IMR-90 (cell line): Measurements from ENCODE around the gene HSH2D. TPM values are rescaled to one million over a fixed set of nuclear protein-coding genes. Genes with fewer than 3 reads are reported as not detected.

Experiments used
- ATAC-seq: fragments of 200-7000 bp; cut with Tn5 transposase; 2 replicates; pipeline ENCODE4 v1.9.1; 2020; ENCODE audit warnings: low read depth, mild to moderate bottlenecking, moderate library complexity
- BruUV-seq: library from RNA; stranded (reverse); fragments of 400-500 nt; replicated peaks from 2 replicates; lab custom pipeline; 2021; lab: Mats Ljungman, UMichigan
- CTCF ChIA-PET: fragments of 300-600 bp; formaldehyde crosslinking; extraction: SDS; loops from one replicate; lab custom pipeline; 2021; ENCODE audit warnings: antibody characterized with exemption; lab: Yijun Ruan, JAX
- POLR2A ChIA-PET: fragments of 300-600 bp; sonication (Branson Sonifier 250); formaldehyde crosslinking; loops from one replicate; lab custom pipeline; 2022; ENCODE audit warnings: antibody characterized with exemption; ENCODE audit not compliant: unreplicated experiment; lab: Charles Lee
- DNase-seq: peaks from one replicate; pipeline ENCODE4 v3.0.0; 2013
- H2AFZ ChIP-seq: replicated peaks from 2 replicates; pipeline ENCODE3; 2013; ENCODE audit warnings: low read length, mild to moderate bottlenecking; ENCODE audit not compliant: poor library complexity
- H2AK5ac ChIP-seq: 2 replicates; pipeline ENCODE4 v1.6.1; 2013; ENCODE audit warnings: low read depth, low read length, inconsistent platforms
- H2AK9ac ChIP-seq: replicated peaks from 2 replicates; pipeline ENCODE3; 2013; ENCODE audit warnings: mild to moderate bottlenecking, low read depth, low read length, moderate library complexity; ENCODE audit not compliant: poor library complexity
- H2BK120ac ChIP-seq: 2 replicates; pipeline ENCODE4 v1.6.1; 2013; ENCODE audit warnings: low read depth, low read length, inconsistent platforms
- H2BK15ac ChIP-seq: 3 replicates; pipeline ENCODE4 v1.6.1; 2013; ENCODE audit warnings: low read depth, low read length, inconsistent platforms
- H2BK20ac ChIP-seq: 2 replicates; pipeline ENCODE4 v1.6.1; 2013; ENCODE audit warnings: low read depth, mild to moderate bottlenecking, inconsistent platforms, low read length, moderate library complexity
- H2BK5ac ChIP-seq: 2 replicates; pipeline ENCODE4 v1.6.1; 2013; ENCODE audit warnings: mild to moderate bottlenecking, low read depth, low read length, inconsistent platforms; ENCODE audit not compliant: poor library complexity, severe bottlenecking
- H3K14ac ChIP-seq: replicated peaks from 2 replicates; pipeline ENCODE4 v1.6.1; 2013; ENCODE audit warnings: low read depth, low read length, inconsistent platforms
- H3K18ac ChIP-seq: 2 replicates; pipeline ENCODE4 v1.6.1; 2013; ENCODE audit warnings: low read depth, low read length, control low read depth
- H3K23ac ChIP-seq: 2 replicates; pipeline ENCODE4 v1.6.1; 2013; ENCODE audit warnings: low read depth, low read length, inconsistent platforms
- H3K27ac ChIP-seq: 2 replicates; pipeline ENCODE4 v1.5.1; 2013; ENCODE audit warnings: mild to moderate bottlenecking, control low read depth, low read length; ENCODE audit not compliant: insufficient read depth
- H3K27me3 ChIP-seq: 2 replicates; pipeline ENCODE4 v1.6.1; 2013; ENCODE audit warnings: low read length; ENCODE audit not compliant: control insufficient read depth, insufficient read depth
- H3K36me3 ChIP-seq: 2 replicates; pipeline ENCODE4 v1.6.1; 2013; ENCODE audit warnings: low read length, mixed read lengths; ENCODE audit not compliant: control insufficient read depth, insufficient read depth
- H3K4ac ChIP-seq: 2 replicates; pipeline ENCODE4 v1.6.1; 2013; ENCODE audit warnings: low read depth, low read length, inconsistent platforms
- H3K4me1 ChIP-seq: 2 replicates; pipeline ENCODE4 v1.6.1; 2013; ENCODE audit warnings: low read length, mixed read lengths; ENCODE audit not compliant: control insufficient read depth, insufficient read depth
- H3K4me2 ChIP-seq: 2 replicates; pipeline ENCODE4 v1.6.1; 2013; ENCODE audit warnings: low read depth, mild to moderate bottlenecking, control low read depth, low read length, moderate library complexity
- H3K4me3 ChIP-seq: 2 replicates; pipeline ENCODE4 v1.5.1; 2013; ENCODE audit warnings: low read depth, mild to moderate bottlenecking, control low read depth, low read length, moderate library complexity; ENCODE audit not compliant: insufficient read depth
- H3K56ac ChIP-seq: 2 replicates; pipeline ENCODE4 v1.6.1; 2013; ENCODE audit warnings: low read length, inconsistent platforms; ENCODE audit not compliant: insufficient read depth; ENCODE audit errors: extremely low read depth
- H3K79me1 ChIP-seq, 2 experiments: 2 replicates each; pipeline ENCODE4 v1.6.1; 2013; ENCODE audit warnings: low read length in 2 of 2, inconsistent platforms in 1 of 2, low read depth in 1 of 2
- H3K9ac ChIP-seq: 2 replicates; pipeline ENCODE4 v1.6.1; 2013; ENCODE audit warnings: low read depth, low read length, control low read depth
- H3K9me1 ChIP-seq: 2 replicates; pipeline ENCODE4 v1.6.1; 2013; ENCODE audit warnings: low read length, inconsistent platforms; ENCODE audit not compliant: insufficient read depth
- H3K9me3 ChIP-seq: 2 replicates; pipeline ENCODE4 v1.6.1; 2013; ENCODE audit warnings: low read length; ENCODE audit not compliant: control insufficient read depth, insufficient read depth
- H4K20me1 ChIP-seq: 2 replicates; pipeline ENCODE4 v1.6.1; 2013; ENCODE audit warnings: low read length, inconsistent platforms; ENCODE audit not compliant: insufficient read depth
- H4K5ac ChIP-seq: 2 replicates; pipeline ENCODE4 v1.6.1; 2013; ENCODE audit warnings: mild to moderate bottlenecking, low read depth, low read length, control low read depth
- H4K8ac ChIP-seq, 2 experiments: 2 replicates each; pipeline ENCODE4 v1.6.1; 2013; ENCODE audit warnings: low read depth in 2 of 2, low read length in 2 of 2, control low read depth in 1 of 2, inconsistent platforms in 1 of 2
- H4K91ac ChIP-seq: 2 replicates; pipeline ENCODE4 v1.6.1; 2013; ENCODE audit warnings: low read depth, low read length, inconsistent platforms; ENCODE audit not compliant: insufficient read depth
- BHLHE40 ChIP-seq: fragments of 150-350 bp; IDR thresholded peaks from 2 replicates; pipeline ENCODE4 v1.6.1; 2016; ENCODE audit warnings: mild to moderate bottlenecking, low read depth, low read length
- CEBPB ChIP-seq: IDR thresholded peaks from 2 replicates; pipeline ENCODE4 v1.6.1; 2012; ENCODE audit warnings: low read depth, low read length, improper control_type of control experiment
- CHD1 ChIP-seq: IDR thresholded peaks from 2 replicates; pipeline ENCODE4 v1.6.1; 2012; ENCODE audit warnings: low read depth, low read length, improper control_type of control experiment
- FOS ChIP-seq: fragments of 150-350 bp; IDR thresholded peaks from 2 replicates; pipeline ENCODE4 v1.6.1; 2016; ENCODE audit warnings: low read depth, low read length
- MAFK ChIP-seq: IDR thresholded peaks from 2 replicates; pipeline ENCODE4 v1.6.1; 2012; ENCODE audit warnings: low read depth, low read length, improper control_type of control experiment
- MAZ ChIP-seq: IDR thresholded peaks from 2 replicates; pipeline ENCODE4 v1.6.1; 2012; ENCODE audit warnings: low read depth, mild to moderate bottlenecking, low read length, improper control_type of control experiment, moderate library complexity, borderline replicate concordance
- MXI1 ChIP-seq: IDR thresholded peaks from 2 replicates; pipeline ENCODE4 v1.6.1; 2012; ENCODE audit warnings: low read depth, mild to moderate bottlenecking, low read length, moderate library complexity, borderline replicate concordance
- NFE2L2 ChIP-seq: fragments of 150-350 bp; IDR thresholded peaks from 2 replicates; pipeline ENCODE4 v1.6.1; 2016; ENCODE audit warnings: low read depth, mild to moderate bottlenecking, low read length
- POLR2A ChIP-seq: IDR thresholded peaks from 2 replicates; pipeline ENCODE4 v1.6.1; 2012; ENCODE audit warnings: mild to moderate bottlenecking, low read depth, low read length
- RAD21 ChIP-seq: IDR thresholded peaks from 2 replicates; pipeline ENCODE4 v1.6.1; 2012; ENCODE audit warnings: low read length, improper control_type of control experiment
- RCOR1 ChIP-seq: IDR thresholded peaks from 2 replicates; pipeline ENCODE4 v1.6.1; 2012; ENCODE audit warnings: mild to moderate bottlenecking, low read length, improper control_type of control experiment; ENCODE audit not compliant: insufficient replicate concordance
- RFX5 ChIP-seq: IDR thresholded peaks from 2 replicates; pipeline ENCODE4 v1.8.0; 2012; ENCODE audit warnings: low read depth, mild to moderate bottlenecking, low read length, moderate library complexity
- SMC3 ChIP-seq: fragments of 150-350 bp; IDR thresholded peaks from 2 replicates; pipeline ENCODE4 v1.6.1; 2016; ENCODE audit warnings: low read depth, mild to moderate bottlenecking, antibody characterized with exemption, low read length, moderate library complexity
- WGBS, 2 experiments: methylation state at CpG; one replicate each; pipeline versions ENCODE4 v1.1.5 to v1.1.7; 2013; ENCODE audit warnings: missing lambda C conversion rate in 2 of 2; ENCODE audit not compliant: insufficient read length in 1 of 2; ENCODE audit errors: extremely low coverage in 2 of 2; 5-methylcytosine and 5-hydroxymethylcytosine counted together
- dilution Hi-C: fragments of 300-500 bp; cut with HindIII; formaldehyde crosslinking; loops from one replicate; pipeline ENCODE4 v1.14.3; 2018; ENCODE audit warnings: low sequenced_read_pairs; ENCODE audit not compliant: unreplicated experiment
- in situ Hi-C: fragments of 300-500 bp; cut with MboI; formaldehyde crosslinking; loops from 3 replicates; pipeline ENCODE4 v1.14.3; 2019; ENCODE audit warnings: low sequenced_read_pairs, inconsistent platforms, mixed read lengths
- intact Hi-C: fragments of 100-400 bp; cut with micrococcal nuclease; formaldehyde crosslinking; loops from 2 replicates; pipeline ENCODE4 v1.10.0; 2022
- polyA plus RNA-seq, 3 experiments: library from polyadenylated mRNA; depleted of rRNA; stranded (reverse); fragments of >200 nt; gene quantifications; 2 replicates each; pipeline ENCODE4 v1.2.3, GENCODE V29; 2012; ENCODE audit warnings: low replicate concordance in 1 of 3
- total RNA-seq: library from RNA; depleted of rRNA; stranded (reverse); fragments of >200 nt; gene quantifications from 2 replicates; pipeline ENCODE4 v1.2.3, GENCODE V29; 2012
- TF ChIP-seq, protein P1 (sequence below): fragments of 150-350 bp; IDR thresholded peaks from 2 replicates; pipeline ENCODE4 v1.6.1; 2016; ENCODE audit warnings: low read depth, mild to moderate bottlenecking, low read length, moderate library complexity, borderline replicate concordance
- TF ChIP-seq, protein P2 (sequence below): conservative IDR thresholded peaks from 2 replicates; pipeline ENCODE4 v1.5.1; 2012; ENCODE audit warnings: mild to moderate bottlenecking, low read depth, low read length, improper control_type of control experiment

HSH2D gene
- total and polyA plus RNA-seq, 2 of the 4 experiments (the other 2 are of a cell fraction): not detected

DNA sequence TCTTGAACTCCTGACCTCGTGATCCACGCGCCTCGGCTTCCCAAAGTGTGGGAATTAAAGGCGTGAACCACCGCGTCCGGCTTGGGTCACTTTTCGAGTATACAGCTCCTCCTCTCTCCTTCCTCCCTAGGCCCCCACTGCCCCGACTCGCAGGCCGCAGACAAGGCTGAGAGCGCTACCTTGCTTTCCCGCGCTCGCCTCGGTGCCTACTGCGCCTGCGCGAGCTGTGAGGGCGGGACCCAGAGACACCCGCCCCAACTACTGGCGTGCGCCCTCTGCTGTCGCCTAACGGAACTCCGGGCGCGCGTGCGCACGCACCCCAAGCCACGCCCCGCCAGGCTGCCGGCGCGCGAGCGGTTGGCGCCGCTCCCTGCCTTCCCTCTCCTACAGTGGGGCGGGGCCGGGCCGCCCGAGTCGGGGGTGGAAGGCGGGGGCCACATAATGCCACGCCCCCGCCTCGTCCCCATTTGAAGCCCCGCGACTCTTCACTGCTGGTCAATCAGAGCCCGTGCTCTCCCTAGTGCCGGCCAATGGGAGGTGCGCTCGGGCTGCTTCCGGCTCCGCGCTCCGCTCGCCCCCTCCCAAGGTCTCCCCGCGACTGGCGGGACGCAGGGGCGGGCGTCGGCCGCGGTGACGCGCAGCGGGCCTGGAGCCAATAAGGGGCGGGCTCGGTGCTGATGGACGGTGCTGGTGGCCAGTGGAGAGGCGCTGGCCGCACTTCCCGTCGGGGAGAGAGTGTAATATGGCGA is 32.2 kb upstream of the HSH2D start, which contains the start of gene RAB8A:
TSS of gene RAB8A (plus strand) at position 730 of the 749 bp plus-strand sequence. CDS start at position 743, 13 bp downstream.
- CTCF ChIA-PET: interaction anchor here (0.6 to 1.1 kb wide), 5 partner anchors 12 to 86 kb away, joined by 3 to 5 read pairs (median 4); partner anchors contain the start of gene FAM32A
- H4K8ac ChIP-seq: peak within 1 kb of the TSS; percentile 56 to 93
- peak within 1 kb of the TSS; percentile 90 for H3K4me2 ChIP-seq
- peak within 1 kb of the TSS; percentile 90 for H2AK9ac ChIP-seq
- peaks cover 17% of the 10 kb centered on the region for H3K9me1 ChIP-seq
- peak within 1 kb of the TSS; percentile 54; the same call in 1 of the 2 replicates for H4K5ac ChIP-seq
- H3K36me3 ChIP-seq: peaks cover 4% of the 10 kb centered on the region; the same call in 1 of the 2 replicates
- peak within 1 kb of the TSS; percentile 95 for H2AFZ ChIP-seq
- peak within 1 kb of the TSS; percentile 65 for H3K56ac ChIP-seq
- peak within 1 kb of the TSS; percentile 77 for H3K9ac ChIP-seq
- H3K27ac ChIP-seq: peak within 1 kb of the TSS; percentile 76
- peak within 1 kb of the TSS; percentile 95 for H2AK5ac ChIP-seq
- no peaks in the 10 kb centered on the region for H3K27me3 ChIP-seq
- DNase-seq (peak; percentile 99), ATAC-seq (peak; percentile 95)
- H2BK120ac ChIP-seq: no peak within 1 kb of the TSS
- peak within 1 kb of the TSS; percentile 94 for H3K14ac ChIP-seq
- peak within 1 kb of the TSS; percentile 59; the same call in 2 of the 3 replicates for H2BK15ac ChIP-seq
- peak within 1 kb of the TSS; percentile 79 for H3K4ac ChIP-seq
- peaks cover 7% of the 10 kb centered on the region for H3K4me1 ChIP-seq
- H3K4me3 ChIP-seq: peak within 1 kb of the TSS; percentile 76
- H3K18ac ChIP-seq: no peak within 1 kb of the TSS
- H3K23ac ChIP-seq: peak within 1 kb of the TSS; percentile 83
- H2BK20ac ChIP-seq: no peak within 1 kb of the TSS
- WGBS, 2 experiments: 0% methylated on average over 43 of the region's 81 CpGs; no CpG with 5 or more reads in 1 of the 2 experiments
- POLR2A ChIA-PET: interaction anchor here (0.9 kb wide), 1 partner anchor 34 kb away, joined by 4 read pairs; no protein-coding TSS in a partner anchor
- peaks cover 27% of the 10 kb centered on the region for H4K20me1 ChIP-seq
- no peaks in the 10 kb centered on the region for H3K9me3 ChIP-seq
- intact Hi-C loops (loop anchor here (1.0 to 5.0 kb wide), 4 partner anchors 32 to 71 kb away; no protein-coding TSS in a partner anchor), in situ Hi-C loops (loop anchor here (5.0 kb wide), 1 partner anchor 76 kb away; the partner anchor contains the start of gene FAM32A), dilution Hi-C loops (no loop called here)
- no TSS peak for BruUV-seq
- H3K79me1 ChIP-seq: peaks cover 11 to 40% of the 10 kb centered on the region in 2 experiments; a peak in 3 of 4 replicates
- peak within 1 kb of the TSS; percentile 82 for H4K91ac ChIP-seq
- H2BK5ac ChIP-seq: peak within 1 kb of the TSS; percentile 62
- no peak for TF ChIP-seq MAFK
- TF ChIP-seq RFX5: no peak
- no peak for TF ChIP-seq NFE2L2
- peak; percentile 54 for TF ChIP-seq RAD21
- TF ChIP-seq MXI1: peak; percentile 74; the same call in 1 of the 2 replicates
- peak; percentile 96 for TF ChIP-seq MAZ
- TF ChIP-seq, protein P1, sequence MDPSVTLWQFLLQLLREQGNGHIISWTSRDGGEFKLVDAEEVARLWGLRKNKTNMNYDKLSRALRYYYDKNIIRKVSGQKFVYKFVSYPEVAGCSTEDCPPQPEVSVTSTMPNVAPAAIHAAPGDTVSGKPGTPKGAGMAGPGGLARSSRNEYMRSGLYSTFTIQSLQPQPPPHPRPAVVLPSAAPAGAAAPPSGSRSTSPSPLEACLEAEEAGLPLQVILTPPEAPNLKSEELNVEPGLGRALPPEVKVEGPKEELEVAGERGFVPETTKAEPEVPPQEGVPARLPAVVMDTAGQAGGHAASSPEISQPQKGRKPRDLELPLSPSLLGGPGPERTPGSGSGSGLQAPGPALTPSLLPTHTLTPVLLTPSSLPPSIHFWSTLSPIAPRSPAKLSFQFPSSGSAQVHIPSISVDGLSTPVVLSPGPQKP: no peak
- TF ChIP-seq FOS: peak; percentile 48; the same call in 1 of the 2 replicates
- TF ChIP-seq, protein P2, sequence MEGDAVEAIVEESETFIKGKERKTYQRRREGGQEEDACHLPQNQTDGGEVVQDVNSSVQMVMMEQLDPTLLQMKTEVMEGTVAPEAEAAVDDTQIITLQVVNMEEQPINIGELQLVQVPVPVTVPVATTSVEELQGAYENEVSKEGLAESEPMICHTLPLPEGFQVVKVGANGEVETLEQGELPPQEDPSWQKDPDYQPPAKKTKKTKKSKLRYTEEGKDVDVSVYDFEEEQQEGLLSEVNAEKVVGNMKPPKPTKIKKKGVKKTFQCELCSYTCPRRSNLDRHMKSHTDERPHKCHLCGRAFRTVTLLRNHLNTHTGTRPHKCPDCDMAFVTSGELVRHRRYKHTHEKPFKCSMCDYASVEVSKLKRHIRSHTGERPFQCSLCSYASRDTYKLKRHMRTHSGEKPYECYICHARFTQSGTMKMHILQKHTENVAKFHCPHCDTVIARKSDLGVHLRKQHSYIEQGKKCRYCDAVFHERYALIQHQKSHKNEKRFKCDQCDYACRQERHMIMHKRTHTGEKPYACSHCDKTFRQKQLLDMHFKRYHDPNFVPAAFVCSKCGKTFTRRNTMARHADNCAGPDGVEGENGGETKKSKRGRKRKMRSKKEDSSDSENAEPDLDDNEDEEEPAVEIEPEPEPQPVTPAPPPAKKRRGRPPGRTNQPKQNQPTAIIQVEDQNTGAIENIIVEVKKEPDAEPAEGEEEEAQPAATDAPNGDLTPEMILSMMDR: peak; percentile 98
- no peak for TF ChIP-seq CEBPB
- TF ChIP-seq POLR2A: no peak
- TF ChIP-seq SMC3: peak; percentile 71
- TF ChIP-seq RCOR1: no peak
- TF ChIP-seq CHD1: no peak
- peak; percentile 84 for TF ChIP-seq BHLHE40
